HG02973 (cell line): ENCODE results near the gene MESD.
A peak's percentile ranks its signal among the peaks of the same experiment; 100 is the strongest.

Source experiments
- ATAC-seq: cut with Tn5 transposase; IDR thresholded peaks from one replicate; pipeline ENCODE4 v1.9.1; 2021; ENCODE audit warnings: moderate library complexity; ENCODE audit not compliant: unreplicated experiment

Gene MESD

GRCh38 chr15:80992006-80992405 is 2.4 kb upstream of the MESD start:
- no peak for ATAC-seq

DNA sequence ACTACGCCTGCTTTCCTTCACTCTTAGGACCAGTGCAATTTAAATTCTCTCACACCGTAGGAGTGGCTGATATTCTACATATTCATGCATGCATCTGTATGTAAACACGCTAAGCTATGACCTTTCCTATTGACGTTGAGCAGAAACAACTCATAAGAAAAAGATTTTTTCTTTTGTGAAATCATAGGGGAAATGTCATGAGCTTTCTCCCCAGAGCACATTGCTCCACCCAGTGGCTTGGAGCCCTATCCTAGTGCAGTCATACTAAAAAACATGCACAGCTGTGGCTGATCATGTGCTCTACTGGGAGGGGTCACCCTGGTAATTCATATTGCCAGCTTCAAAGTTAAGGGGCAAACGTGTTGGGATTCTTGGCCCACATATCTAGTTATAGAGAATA is 1.8 kb upstream of the MESD start:
- ATAC-seq: no peak

DNA sequence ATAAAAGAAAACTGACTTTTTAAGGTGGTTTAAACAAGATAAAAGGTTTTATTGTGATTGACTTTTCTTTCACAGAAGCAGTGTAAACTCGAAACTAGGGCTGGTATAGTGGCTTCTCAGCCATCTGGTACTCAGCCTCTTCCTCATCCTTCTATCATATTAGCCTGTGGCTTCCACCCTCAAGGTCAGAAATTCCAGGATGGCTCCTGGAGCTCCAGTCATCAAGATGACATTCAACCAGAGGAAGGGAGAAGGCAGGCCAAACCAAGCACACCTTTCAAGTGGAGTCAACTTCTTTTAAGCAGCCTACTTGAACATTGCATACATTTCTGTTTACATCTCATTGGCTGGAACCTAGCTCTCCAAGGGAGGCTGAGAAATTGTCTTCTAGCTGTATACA is 1.3 kb upstream of the MESD start:
- no peak for ATAC-seq

DNA sequence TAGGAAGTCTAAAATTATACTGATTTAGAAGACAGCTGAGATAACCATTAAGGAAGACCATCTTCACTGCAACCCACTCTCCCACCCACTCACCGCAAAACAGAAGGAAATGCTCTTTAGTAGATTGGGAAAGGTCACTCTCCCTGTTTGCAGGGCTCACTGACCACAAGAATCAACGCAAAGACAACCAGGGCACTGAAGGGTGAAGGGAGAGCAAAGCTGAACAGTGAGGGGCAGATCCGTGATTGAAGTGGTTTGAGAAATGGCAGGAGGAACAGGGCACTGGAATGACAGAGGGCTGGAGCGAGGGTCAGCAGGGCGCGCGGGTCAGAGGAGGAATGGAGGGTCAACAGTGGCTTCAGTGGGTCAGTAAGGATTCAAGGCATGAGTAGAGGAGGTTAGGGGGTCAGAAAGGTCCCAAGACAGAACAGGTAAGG is 520 bp downstream of the MESD start:
- peak; percentile 5 for ATAC-seq

DNA sequence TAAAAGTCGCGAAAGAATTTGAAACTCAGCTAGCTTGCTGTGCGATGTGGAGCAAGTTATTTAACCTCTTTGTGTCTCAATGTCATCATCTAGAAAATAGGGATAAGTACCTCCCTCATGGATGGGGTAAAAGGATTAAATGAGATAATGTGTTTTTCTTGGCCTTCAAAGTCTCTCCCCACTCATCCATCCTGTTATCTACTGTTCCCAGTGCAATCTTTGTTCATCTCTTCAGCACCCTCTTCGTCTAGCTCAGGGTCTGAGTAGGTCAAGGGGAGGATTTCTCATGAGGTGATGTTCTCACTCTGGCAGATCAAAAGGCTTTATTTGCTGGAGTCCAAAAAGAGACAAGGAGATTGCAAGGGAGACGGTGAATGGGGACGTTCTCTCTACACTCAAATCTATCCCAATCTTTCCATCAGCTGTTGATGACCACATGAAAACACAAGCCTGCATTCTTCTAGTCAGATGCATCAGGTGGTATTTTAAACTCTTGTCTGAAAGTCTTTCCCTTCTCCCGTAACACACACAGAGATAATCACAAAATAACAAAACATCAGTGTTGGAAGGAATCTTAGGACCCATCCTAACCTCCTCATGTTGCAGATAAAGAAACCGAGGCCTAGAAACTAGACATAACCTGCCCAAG is 1.3 kb downstream of the MESD start:
- no peak for ATAC-seq

DNA sequence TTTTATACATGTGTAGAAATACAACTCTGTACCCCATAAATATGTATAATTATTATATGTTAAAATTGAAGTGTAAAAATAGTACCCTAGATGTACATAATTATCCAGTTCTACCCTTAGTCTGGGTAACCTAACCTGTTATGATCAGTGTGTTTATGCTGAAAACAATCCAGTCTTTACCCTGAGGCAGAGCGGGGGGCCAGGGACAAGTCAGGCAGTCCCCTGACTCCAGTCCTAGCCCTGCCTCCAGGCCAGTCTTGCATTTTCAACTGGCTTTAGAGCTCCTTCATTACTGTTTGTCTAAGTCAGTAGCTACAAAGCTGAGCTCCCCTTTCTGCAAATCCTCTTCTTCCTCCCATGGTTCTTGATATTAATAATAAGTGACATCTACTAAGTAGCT is 3.1 kb downstream of the MESD start:
- ATAC-seq: no peak

DNA sequence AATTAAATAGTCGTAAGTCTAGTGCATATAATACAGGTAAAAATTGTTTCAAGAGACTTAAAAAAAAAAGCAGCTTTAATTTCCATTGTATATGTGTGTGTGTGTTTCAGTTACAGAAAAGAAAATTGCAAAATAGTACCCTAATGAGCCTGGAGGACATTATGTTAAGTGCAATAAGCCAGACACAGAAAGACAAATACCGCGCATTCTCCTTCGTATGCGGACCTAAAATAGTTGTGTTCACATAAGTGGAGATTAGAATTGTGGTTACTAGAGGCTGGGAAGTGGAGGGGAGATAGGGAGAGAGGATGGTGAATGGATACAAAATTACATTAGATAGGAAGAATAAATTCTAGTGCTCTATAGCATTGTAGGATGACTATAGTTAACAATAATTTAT is 3.6 kb downstream of the MESD start:
- ATAC-seq: no peak

DNA sequence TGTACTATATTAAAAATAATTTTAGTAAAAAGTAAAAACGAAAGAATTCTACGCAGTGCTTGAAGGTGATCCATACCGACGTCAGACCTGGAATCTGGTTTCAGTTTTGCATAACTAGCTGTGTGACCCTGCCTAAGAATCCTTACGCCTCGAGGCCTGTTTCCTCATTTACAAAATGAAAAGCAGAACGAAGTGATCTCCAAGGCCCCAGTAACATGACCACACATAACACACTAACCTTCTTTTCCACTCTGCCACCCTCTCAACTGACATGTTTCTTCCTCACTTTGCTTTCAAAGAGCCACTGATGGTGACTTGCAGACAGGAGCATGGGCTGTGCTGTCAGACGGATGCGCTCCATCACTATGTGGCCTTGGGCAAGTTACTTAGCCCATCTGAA is 4.8 kb downstream of the MESD start:
- no peak for ATAC-seq

GRCh38 chr15:80982839-80983238 is 6.8 kb downstream of the MESD start:
- ATAC-seq: no peak

- no peak for ATAC-seq
Measured at GRCh38 chr15:80982205-80982604, 7.4 kb downstream of the MESD start.

DNA sequence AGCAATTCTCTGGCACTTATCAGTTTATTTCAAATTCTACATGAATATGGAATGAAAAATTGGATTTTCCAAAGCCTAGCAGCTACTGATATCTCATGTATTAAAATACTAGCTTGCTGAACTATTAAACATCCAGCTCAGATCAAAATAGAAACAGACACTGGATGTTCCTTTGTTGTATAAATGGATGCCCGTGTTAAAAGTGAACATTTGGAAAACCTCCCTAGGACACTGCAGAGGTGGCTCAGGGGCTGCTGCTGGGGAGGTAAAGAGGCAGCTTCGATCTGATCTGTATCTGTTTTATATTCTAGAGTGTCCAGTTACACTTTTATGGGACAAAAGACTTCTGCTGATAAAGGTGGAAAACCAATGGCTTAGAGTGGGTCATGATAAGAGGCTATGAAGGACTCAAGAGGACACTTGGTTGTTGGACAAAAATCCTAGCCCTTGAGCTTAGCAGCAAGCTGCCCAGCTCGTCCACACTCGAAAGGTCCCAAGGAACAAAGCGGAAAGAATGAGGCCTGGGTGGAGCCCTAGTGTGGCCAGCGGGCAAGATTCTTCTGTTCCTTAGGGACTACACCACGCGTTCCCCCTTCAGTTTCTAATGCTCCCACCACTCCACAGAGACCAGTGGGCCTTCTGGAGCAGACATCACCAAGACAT is 9.9 kb downstream of the MESD start:
- no peak for ATAC-seq

GRCh38 chr15:80978685-80979329 is 10.8 kb downstream of the MESD start:
- no peak for ATAC-seq

GRCh38 chr15:80977627-80978036 is 12.0 kb downstream of the MESD start:
- ATAC-seq: no peak

DNA sequence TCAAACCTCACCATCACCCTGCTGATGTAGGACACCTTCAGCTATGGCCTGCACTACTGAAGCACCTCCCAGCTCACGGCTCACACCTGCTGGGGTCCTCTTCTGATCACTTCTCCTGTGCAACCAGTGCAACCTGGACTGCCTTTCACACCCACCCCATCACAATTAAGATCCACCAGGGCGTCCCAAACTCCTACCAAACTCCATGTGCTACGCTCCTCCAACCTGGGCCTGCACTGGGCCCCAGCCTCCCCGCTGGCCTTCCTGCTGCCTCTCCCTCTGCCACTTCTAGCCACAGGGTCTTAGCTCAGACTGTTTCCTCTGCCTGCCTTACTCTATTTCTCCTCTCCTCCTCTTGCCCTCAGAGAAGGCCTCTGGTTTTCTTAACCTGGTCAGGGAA is 12.8 kb downstream of the MESD start:
- ATAC-seq: no peak

- no peak for ATAC-seq
Measured at GRCh38 chr15:80974914-80975313, 14.7 kb downstream of the MESD start.

- ATAC-seq: no peak
Measured at GRCh38 chr15:80972276-80972675, 17.3 kb downstream of the MESD start.

- no peak for ATAC-seq
Measured at GRCh38 chr15:80971143-80971542, 18.5 kb downstream of the MESD start.

- no peak for ATAC-seq
Measured at GRCh38 chr15:80970658-80971057, 19.0 kb downstream of the MESD start.

- ATAC-seq: no peak
Measured at GRCh38 chr15:80970018-80970657, 19.5 kb downstream of the MESD start.

DNA sequence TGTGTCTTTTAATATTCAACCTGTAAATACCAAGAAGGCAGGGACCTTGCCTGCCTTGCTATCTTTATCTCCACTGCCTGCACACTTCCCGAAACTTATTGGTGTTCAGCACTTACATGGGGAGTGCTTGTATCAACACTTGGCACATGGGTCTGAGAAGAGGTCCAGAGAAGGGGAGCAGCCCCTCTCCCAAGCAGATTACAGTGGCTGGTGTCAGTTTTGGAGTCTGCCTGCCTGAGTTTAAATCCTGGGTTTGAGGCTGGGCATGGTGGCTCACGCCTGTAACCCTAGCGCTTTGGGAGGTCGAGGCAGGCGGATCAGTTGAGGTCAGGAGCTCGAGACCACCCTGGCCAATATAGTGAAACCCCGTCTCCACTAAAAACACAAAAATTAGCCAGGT is 20.3 kb downstream of the MESD start:
- no peak for ATAC-seq

- ATAC-seq: no peak
Measured at GRCh38 chr15:80967991-80968510, 21.6 kb downstream of the MESD start.

GRCh38 chr15:80967451-80967850 is 22.2 kb downstream of the MESD start:
- ATAC-seq: no peak
